K562 (cell line): ENCODE measurements around the gene TMF1. TPM values are rescaled to one million over a fixed set of nuclear protein-coding genes. Genes with fewer than 3 reads are reported as not detected.

Experiments used
- GABPB1 ChIP-seq: sonication (generic); formaldehyde crosslinking; IDR thresholded peaks from 2 replicates; pipeline ENCODE4 v1.8.0; 2022; ENCODE audit warnings: mild to moderate bottlenecking, missing genetic modification reagents
- HMGN3 ChIP-seq: IDR thresholded peaks from 2 replicates; pipeline ENCODE4 v1.6.1; 2011; ENCODE audit warnings: borderline replicate concordance, low read depth, mild to moderate bottlenecking, mixed read lengths, low read length; ENCODE audit not compliant: insufficient read length; ENCODE audit errors: extremely low read depth
- HOXB6 ChIP-seq: fragments of 250-450 bp; sonication (Bioruptor Pico); IDR thresholded peaks from 2 replicates; pipeline ENCODE4 v1.5.1; 2022; ENCODE audit warnings: mild to moderate bottlenecking, borderline replicate concordance
- KDM5B ChIP-seq: fragments of 200-600 bp; sonication (generic); IDR thresholded peaks from 2 replicates; pipeline ENCODE4 v1.6.1; 2012; ENCODE audit warnings: low read depth, mild to moderate bottlenecking, moderate library complexity, low read length, control low read depth, inconsistent platforms; ENCODE audit not compliant: insufficient replicate concordance
- NCOA2 ChIP-seq, 2 experiments: fragments of 450-650 bp; IDR thresholded peaks; 2 replicates each; pipeline ENCODE4 v1.6.1; 2018; ENCODE audit warnings: mild to moderate bottlenecking in 2 of 2, moderate library complexity in 1 of 2; ENCODE audit not compliant: partially characterized antibody in 2 of 2
- PBX2 ChIP-seq, 2 experiments: IDR thresholded peaks in 1 of 2; conservative IDR thresholded peaks in 1 of 2; 2 replicates each; pipeline ENCODE4 v1.6.1; 2016; ENCODE audit warnings: low read depth in 2 of 2, mild to moderate bottlenecking in 1 of 2, missing compliant biosample characterization in 1 of 2, missing genetic modification characterization in 1 of 2, moderate library complexity in 1 of 2
- PRMT5 ChIP-seq: sonication (generic); formaldehyde crosslinking; IDR thresholded peaks from 2 replicates; pipeline ENCODE4 v1.5.0; 2020; ENCODE audit warnings: missing genetic modification reagents
- RAD51 ChIP-seq: fragments of 450-650 bp; IDR thresholded peaks from 2 replicates; pipeline ENCODE4 v1.7.1; 2016; ENCODE audit warnings: low read depth, mild to moderate bottlenecking, borderline replicate concordance
- ZBTB40 ChIP-seq, 2 experiments: fragments of 450-650 bp in 1 of 2; sonication (generic) in 1 of 2; formaldehyde crosslinking in 1 of 2; IDR thresholded peaks; 2 replicates each; pipeline versions ENCODE4 v1.7.1 to v1.9.0; 2016 to 2022; ENCODE audit warnings: inconsistent platforms in 1 of 2, mild to moderate bottlenecking in 1 of 2, missing genetic modification reagents in 1 of 2
- ZNF232 ChIP-seq: sonication (generic); formaldehyde crosslinking; IDR thresholded peaks from 2 replicates; pipeline ENCODE4 v1.8.0; 2022; ENCODE audit warnings: mild to moderate bottlenecking, missing genetic modification reagents
- ZNF24 ChIP-seq: fragments of 450-650 bp; IDR thresholded peaks from 2 replicates; pipeline ENCODE4 v1.6.1; 2016
- ZNF76 ChIP-seq: fragments of 250-450 bp; sonication (Bioruptor Pico); IDR thresholded peaks from 2 replicates; pipeline ENCODE4 v1.4.0; 2020; ENCODE audit warnings: mild to moderate bottlenecking, moderate library complexity, borderline replicate concordance
- polyA plus RNA-seq, 8 experiments: library from polyadenylated mRNA; depleted of rRNA in 4 of 8; stranded (reverse) in 5 of 8; unstranded in 3 of 8; fragments of >200 nt; fragmentation: Nextera tagmentation in 2 of 8; fragmentation: Illumina TruSeq in 1 of 8; extraction: Ambion mirVana in 2 of 8; extraction: Trizol in 1 of 8; gene quantifications; 2 replicates each; pipeline versions ENCODE4 v1.2.1 to v1.2.3, GENCODE V29; 2011 to 2014; ENCODE audit warnings: inconsistent platforms in 1 of 8, missing spikeins in 1 of 8
- total RNA-seq, 7 experiments: library from RNA; depleted of rRNA in 6 of 7; stranded (reverse); fragments of >200 nt in 6 of 7; fragmentation: Illumina TruSeq in 2 of 7; extraction: Trizol in 2 of 7; gene quantifications; 2 replicates each; pipeline versions ENCODE4 v1.2.1 to v1.2.3, GENCODE V29; 2011 to 2021; ENCODE audit warnings: low replicate concordance in 1 of 7

The TMF1 gene
- total and polyA plus RNA-seq, 9 of the 15 experiments (the other 6 are each of a cell fraction or from before 2014, with no cell fraction given): 3.1 to 13.9 (median 10.3) TPM

DNA sequence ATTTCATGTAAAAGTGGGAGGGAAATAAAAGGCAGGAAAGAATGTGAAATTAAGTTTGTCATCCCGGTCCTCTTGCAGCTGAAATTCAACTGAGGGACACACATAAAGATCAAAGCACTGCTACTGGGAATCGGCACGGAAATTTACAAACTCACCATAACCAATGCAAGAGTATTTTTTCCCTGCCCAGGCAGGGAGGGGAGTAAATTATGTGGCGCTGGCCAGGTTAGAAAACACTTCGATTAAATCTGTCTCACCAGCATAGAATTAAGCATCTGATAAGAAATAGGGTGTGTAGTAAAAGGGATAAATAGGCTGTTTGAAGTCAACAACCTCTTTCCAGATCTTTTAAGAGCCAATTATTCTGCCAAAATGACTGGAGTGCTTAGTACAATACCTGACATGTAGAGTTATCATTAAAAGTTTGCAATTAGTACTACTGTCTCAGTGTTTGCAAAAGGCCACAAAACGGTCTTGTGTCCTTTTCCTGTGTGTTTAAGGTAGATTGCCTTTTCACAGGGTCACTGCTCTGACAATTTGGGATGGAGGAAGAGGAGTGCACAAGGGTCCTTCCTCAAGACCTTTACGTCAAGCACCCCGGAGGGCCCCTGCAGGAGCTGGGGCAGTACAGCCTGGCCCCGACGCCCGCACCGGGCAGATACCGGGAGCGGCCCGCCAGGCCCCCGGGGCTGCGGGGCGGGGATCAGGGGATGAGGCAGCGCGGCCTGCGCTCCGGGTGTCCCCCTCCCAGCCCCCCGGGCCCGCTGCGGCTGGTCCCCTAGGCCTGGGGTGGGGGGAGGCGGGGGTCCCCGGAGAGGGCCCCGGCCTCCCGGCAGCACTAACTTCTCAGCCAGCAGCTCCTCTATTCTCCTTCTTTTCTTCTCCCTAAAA is 27.4 kb upstream of the TMF1 start (continued):
- no peak for TF ChIP-seq PBX2 (CRISPR knock-in tag; IDR thresholded peaks at IDR 0.05; ENCODE audit: low read depth)
- no peak for TF ChIP-seq PBX2 (tag; conservative IDR thresholded peaks at IDR 0.05; ENCODE audit: low read depth)
- peak in 1 of 2 experiments; percentile 39 for TF ChIP-seq NCOA2 (IDR thresholded peaks at IDR 0.05; ENCODE audit: partially characterized antibody in 2 of 2)
- no peak for TF ChIP-seq ZNF24
- TF ChIP-seq ZNF232 (CRISPR knock-in tag): no peak
- TF ChIP-seq ZBTB40 (IDR thresholded peaks at IDR 0.05): no peak
- no peak for TF ChIP-seq ZBTB40 (CRISPR knock-in tag; IDR thresholded peaks at IDR 0.05)
- TF ChIP-seq HOXB6: no peak
- TF ChIP-seq GABPB1 (CRISPR knock-in tag): 0 out of 2 replicates have a peak, but pooled peaks have one; percentile 28
- no peak for TF ChIP-seq ZNF76
- peak; percentile 23 for TF ChIP-seq KDM5B
- no peak for TF ChIP-seq PRMT5 (CRISPR knock-in tag)
- no peak for TF ChIP-seq HMGN3
- no peak for TF ChIP-seq RAD51
